Pulmonary artery endothelial cell (primary cell): Measurements from ENCODE around the gene HLA-DOA. TPM values are rescaled to one million over a fixed set of nuclear protein-coding genes. Genes with fewer than 3 reads are reported as not detected.

Source experiments
- DNase-seq: peaks from one replicate; pipeline ENCODE4 v3.0.0-alpha.2; 2011; ENCODE audit warnings: low read depth, low spot score
- total RNA-seq: library from RNA; depleted of rRNA; stranded (reverse); fragments of >200 nt; gene quantifications from 2 replicates; pipeline ENCODE4 v1.2.3, GENCODE V29; 2014

HLA-DOA gene
- total RNA-seq, 1 donor from 2014 or later: not detected

- no peak for DNase-seq
These were observed 29.5 kb downstream of the HLA-DOA start for GRCh38 chr6:32979720-32980487.

GRCh38 chr6:32977953-32978324, 31.5 kb downstream of the HLA-DOA start:
- no peak for DNase-seq

GRCh38 chr6:32977272-32977952, 32.0 kb downstream of the HLA-DOA start:
- no peak for DNase-seq

GRCh38 chr6:32976334-32977069, 32.9 kb downstream of the HLA-DOA start:
- no peak for DNase-seq

GRCh38 chr6:32975886-32976285, 33.5 kb downstream of the HLA-DOA start:
- DNase-seq: no peak

- DNase-seq: no peak
These were observed 34.7 kb downstream of the HLA-DOA start for GRCh38 chr6:32974541-32975308.

- no peak for DNase-seq
These were observed 35.4 kb downstream of the HLA-DOA start for GRCh38 chr6:32974016-32974333.

- no peak for DNase-seq
These were observed 36.0 kb downstream of the HLA-DOA start for GRCh38 chr6:32973144-32974015.

- DNase-seq: no peak
These were observed 36.8 kb downstream of the HLA-DOA start for GRCh38 chr6:32972353-32973143.

GRCh38 chr6:32971581-32972352, 37.6 kb downstream of the HLA-DOA start:
- DNase-seq: peak; percentile 99

GRCh38 chr6:32971242-32971580, 38.2 kb downstream of the HLA-DOA start:
- DNase-seq: no peak

- no peak for DNase-seq
These were observed 38.8 kb downstream of the HLA-DOA start for GRCh38 chr6:32970413-32971241.

GRCh38 chr6:32969685-32970412, 39.5 kb downstream of the HLA-DOA start:
- no peak for DNase-seq

GRCh38 chr6:32968867-32969684, 40.3 kb downstream of the HLA-DOA start:
- no peak for DNase-seq

GRCh38 chr6:32968093-32968866, 41.1 kb downstream of the HLA-DOA start, which contains the start of gene BRD2:
BRD2 (plus strand) TSS chr6:32968594; CDS start chr6:32972899, 4,305 bp downstream.
- peak; percentile 84 for DNase-seq
